CD14-positive monocyte (primary cell): ENCODE results near the gene RBFOX1. TPM values are rescaled to one million over a fixed set of nuclear protein-coding genes. Genes with fewer than 3 reads are reported as not detected.

ENCODE experiments used
- DNase-seq, 3 donors: peaks; one replicate each; pipeline ENCODE4 v3.0.0-alpha.2; 2011 to 2022
- H2AFZ ChIP-seq: 2 replicates; pipeline ENCODE4 v1.6.0; 2012; ENCODE audit warnings: mild to moderate bottlenecking, low read depth, low read length, inconsistent platforms; ENCODE audit not compliant: insufficient read depth, poor library complexity, severe bottlenecking
- H3K27ac ChIP-seq, 2 donors: 1 replicate in 1 of 2; 2 replicates in 1 of 2; pipeline ENCODE4 v1.5.1; 2012 to 2013; ENCODE audit warnings: low read length in 2 of 2, control low read depth in 1 of 2, inconsistent platforms in 1 of 2, low read depth in 1 of 2, mild to moderate bottlenecking in 1 of 2
- H3K27me3 ChIP-seq, 2 donors: one replicate each; pipeline versions ENCODE4 v1.6.0 to v1.6.1; 2011 to 2013; ENCODE audit warnings: low read length in 2 of 2; ENCODE audit not compliant: control insufficient read depth in 2 of 2, insufficient read depth in 2 of 2
- H3K36me3 ChIP-seq, 2 donors: replicated peaks in 1 of 2; 1 replicate in 1 of 2; 2 replicates in 1 of 2; pipeline versions ENCODE4 v1.5.1 to v1.6.1; 2012 to 2013; ENCODE audit warnings: low read length in 2 of 2, control low read depth in 1 of 2, inconsistent platforms in 1 of 2, mild to moderate bottlenecking in 1 of 2; ENCODE audit not compliant: insufficient read depth in 2 of 2, control insufficient read depth in 1 of 2
- H3K4me1 ChIP-seq, 2 donors: 1 replicate in 1 of 2; 2 replicates in 1 of 2; pipeline versions ENCODE4 v1.5.1 to v1.6.1; 2012 to 2013; ENCODE audit warnings: low read length in 2 of 2, control low read depth in 1 of 2, inconsistent platforms in 1 of 2, mild to moderate bottlenecking in 1 of 2, moderate library complexity in 1 of 2; ENCODE audit not compliant: insufficient read depth in 2 of 2, control insufficient read depth in 1 of 2
- H3K4me2 ChIP-seq: replicated peaks from 2 replicates; pipeline ENCODE3; 2012; ENCODE audit warnings: low read length, moderate library complexity, mild to moderate bottlenecking; ENCODE audit not compliant: poor library complexity, severe bottlenecking; ENCODE audit errors: extremely low read depth
- H3K4me3 ChIP-seq, 3 experiments: fragments of 200-600 bp in 1 of 3; sonication (generic) in 1 of 3; replicated peaks in 1 of 3; 1 replicate in 2 of 3; 2 replicates in 1 of 3; pipeline ENCODE4 v1.5.1; 2011 to 2013; ENCODE audit warnings: low read length in 3 of 3, mild to moderate bottlenecking in 3 of 3, control low read depth in 2 of 3, low read depth in 2 of 3, inconsistent platforms in 1 of 3, moderate library complexity in 1 of 3
- H3K79me2 ChIP-seq: 2 replicates; pipeline ENCODE4 v1.6.0; 2012; ENCODE audit warnings: mild to moderate bottlenecking, control low read depth, inconsistent platforms, low read length, moderate library complexity; ENCODE audit not compliant: insufficient read depth
- H3K9ac ChIP-seq: 2 replicates; pipeline ENCODE4 v1.6.0; 2017; ENCODE audit warnings: low read length, mild to moderate bottlenecking; ENCODE audit not compliant: insufficient read depth, poor library complexity, severe bottlenecking
- H3K9me3 ChIP-seq, 2 donors: replicated peaks in 1 of 2; 1 replicate in 1 of 2; 2 replicates in 1 of 2; pipeline versions ENCODE4 v1.5.1 to v1.6.1; 2012 to 2013; ENCODE audit warnings: low read length in 2 of 2, control low read depth in 1 of 2; ENCODE audit not compliant: control insufficient read depth in 1 of 2, insufficient read depth in 1 of 2
- H4K20me1 ChIP-seq: 2 replicates; pipeline ENCODE4 v1.6.0; 2012; ENCODE audit warnings: mild to moderate bottlenecking, low read length, control low read depth, moderate library complexity; ENCODE audit not compliant: insufficient read depth
- H3K27ac Mint-ChIP-seq, 7 donors: one replicate each; pipeline ENCODE4 v1.8.0; 2020; ENCODE audit warnings: mild to moderate bottlenecking in 7 of 7, mixed read lengths in 7 of 7, moderate library complexity in 6 of 7, inconsistent platforms in 2 of 7
- H3K27me3 Mint-ChIP-seq, 3 donors: one replicate each; pipeline ENCODE4 v1.8.0; 2021 to 2022; ENCODE audit warnings: low read depth in 3 of 3, mild to moderate bottlenecking in 3 of 3, mixed read lengths in 3 of 3, moderate library complexity in 3 of 3, inconsistent platforms in 1 of 3
- H3K36me3 Mint-ChIP-seq, 2 donors: one replicate each; pipeline ENCODE4 v1.8.0; 2020; ENCODE audit warnings: mixed read lengths in 2 of 2, inconsistent platforms in 1 of 2, mild to moderate bottlenecking in 1 of 2
- H3K4me1 Mint-ChIP-seq: one replicate; pipeline ENCODE4 v1.8.0; 2020; ENCODE audit warnings: mild to moderate bottlenecking, mixed read lengths
- H3K4me3 Mint-ChIP-seq, 2 donors: one replicate each; pipeline ENCODE4 v1.8.0; 2020; ENCODE audit warnings: mild to moderate bottlenecking in 2 of 2, mixed read lengths in 2 of 2, moderate library complexity in 1 of 2
- H3K9me3 Mint-ChIP-seq, 7 donors: one replicate each; pipeline ENCODE4 v1.8.0; 2020 to 2022; ENCODE audit warnings: mixed read lengths in 7 of 7, mild to moderate bottlenecking in 6 of 7, moderate library complexity in 6 of 7, inconsistent platforms in 2 of 7
- WGBS: methylation state at CpG from one replicate; pipeline ENCODE4 v1.1.5; 2013; ENCODE audit warnings: missing lambda C conversion rate; ENCODE audit not compliant: insufficient coverage; 5-methylcytosine and 5-hydroxymethylcytosine counted together
- intact Hi-C, 2 donors: fragments of 100-400 bp; cut with micrococcal nuclease; formaldehyde crosslinking; loops; one replicate each; pipeline versions ENCODE4 v1.15.0 to v1.15.1; 2023
- polyA plus RNA-seq, 3 donors: library from polyadenylated mRNA; depleted of rRNA in 1 of 3; unstranded in 2 of 3; stranded (reverse) in 1 of 3; fragments of 300-500 nt in 2 of 3; fragments of >200 nt in 1 of 3; fragmentation: Illumina TruSeq in 2 of 3; gene quantifications; 1 replicate in 2 of 3; 2 replicates in 1 of 3; pipeline ENCODE4 v1.2.3, GENCODE V29; 2012 to 2021
- TF ChIP-seq, protein P1 (sequence below): fragments of 200-600 bp; IDR thresholded peaks from one replicate; pipeline ENCODE4 v1.8.0; 2022; ENCODE audit warnings: antibody characterized with exemption, mild to moderate bottlenecking

RBFOX1 gene
- polyA plus RNA-seq, 3 donors: not detected

DNA sequence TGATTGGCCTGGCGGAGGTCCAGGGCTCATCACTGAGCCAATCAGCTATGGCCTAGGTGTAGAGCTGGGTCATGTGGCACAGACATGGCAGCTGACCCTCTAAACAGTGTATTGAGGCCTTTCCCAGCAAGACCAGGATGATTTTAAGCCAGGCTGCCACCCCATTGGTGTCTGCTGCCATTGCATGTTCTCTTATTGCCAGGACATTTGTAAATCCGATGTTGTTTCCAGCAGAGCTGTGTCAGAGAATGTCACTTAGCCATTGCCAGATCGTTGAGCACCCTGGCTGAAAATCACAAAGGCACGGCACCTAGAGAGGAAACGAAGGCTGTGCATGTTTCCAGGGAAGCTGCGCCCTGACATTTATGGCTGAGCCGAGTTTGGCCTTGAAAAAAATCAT is 33.4 kb downstream of the RBFOX1 start:
- TF ChIP-seq, protein P1, sequence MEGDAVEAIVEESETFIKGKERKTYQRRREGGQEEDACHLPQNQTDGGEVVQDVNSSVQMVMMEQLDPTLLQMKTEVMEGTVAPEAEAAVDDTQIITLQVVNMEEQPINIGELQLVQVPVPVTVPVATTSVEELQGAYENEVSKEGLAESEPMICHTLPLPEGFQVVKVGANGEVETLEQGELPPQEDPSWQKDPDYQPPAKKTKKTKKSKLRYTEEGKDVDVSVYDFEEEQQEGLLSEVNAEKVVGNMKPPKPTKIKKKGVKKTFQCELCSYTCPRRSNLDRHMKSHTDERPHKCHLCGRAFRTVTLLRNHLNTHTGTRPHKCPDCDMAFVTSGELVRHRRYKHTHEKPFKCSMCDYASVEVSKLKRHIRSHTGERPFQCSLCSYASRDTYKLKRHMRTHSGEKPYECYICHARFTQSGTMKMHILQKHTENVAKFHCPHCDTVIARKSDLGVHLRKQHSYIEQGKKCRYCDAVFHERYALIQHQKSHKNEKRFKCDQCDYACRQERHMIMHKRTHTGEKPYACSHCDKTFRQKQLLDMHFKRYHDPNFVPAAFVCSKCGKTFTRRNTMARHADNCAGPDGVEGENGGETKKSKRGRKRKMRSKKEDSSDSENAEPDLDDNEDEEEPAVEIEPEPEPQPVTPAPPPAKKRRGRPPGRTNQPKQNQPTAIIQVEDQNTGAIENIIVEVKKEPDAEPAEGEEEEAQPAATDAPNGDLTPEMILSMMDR: no peak
- Mint-ChIP-seq H3K4me3 (no peak overlapping the region), H3K4me1 (no peaks in the 10 kb centered on the region), H3K27me3 (no peaks in the 10 kb centered on the region), H3K27ac (no peak overlapping the region), H3K9me3 (peaks cover 0 to 6% (median 1%) of the 10 kb centered on the region in 7 donors), H3K36me3 (no peaks in the 10 kb centered on the region)
- H3K27ac ChIP-seq: no peak overlapping the region
- no peak overlapping the region for H2AFZ ChIP-seq
- no peaks in the 10 kb centered on the region for H3K36me3 ChIP-seq
- H4K20me1 ChIP-seq: no peaks in the 10 kb centered on the region
- DNase-seq: no peak
- no peak overlapping the region for H3K9ac ChIP-seq
- intact Hi-C loops: no loop called here
- H3K9me3 ChIP-seq: peaks cover 5 to 7% of the 10 kb centered on the region in 2 donors
- H3K79me2 ChIP-seq: no peaks in the 10 kb centered on the region
- no peaks in the 10 kb centered on the region for H3K27me3 ChIP-seq
- no peaks in the 10 kb centered on the region for H3K4me1 ChIP-seq
- H3K4me2 ChIP-seq: no peak overlapping the region
- 73% methylated on average over 7 of the region's 7 CpGs for WGBS
- no peak overlapping the region for H3K4me3 ChIP-seq

DNA sequence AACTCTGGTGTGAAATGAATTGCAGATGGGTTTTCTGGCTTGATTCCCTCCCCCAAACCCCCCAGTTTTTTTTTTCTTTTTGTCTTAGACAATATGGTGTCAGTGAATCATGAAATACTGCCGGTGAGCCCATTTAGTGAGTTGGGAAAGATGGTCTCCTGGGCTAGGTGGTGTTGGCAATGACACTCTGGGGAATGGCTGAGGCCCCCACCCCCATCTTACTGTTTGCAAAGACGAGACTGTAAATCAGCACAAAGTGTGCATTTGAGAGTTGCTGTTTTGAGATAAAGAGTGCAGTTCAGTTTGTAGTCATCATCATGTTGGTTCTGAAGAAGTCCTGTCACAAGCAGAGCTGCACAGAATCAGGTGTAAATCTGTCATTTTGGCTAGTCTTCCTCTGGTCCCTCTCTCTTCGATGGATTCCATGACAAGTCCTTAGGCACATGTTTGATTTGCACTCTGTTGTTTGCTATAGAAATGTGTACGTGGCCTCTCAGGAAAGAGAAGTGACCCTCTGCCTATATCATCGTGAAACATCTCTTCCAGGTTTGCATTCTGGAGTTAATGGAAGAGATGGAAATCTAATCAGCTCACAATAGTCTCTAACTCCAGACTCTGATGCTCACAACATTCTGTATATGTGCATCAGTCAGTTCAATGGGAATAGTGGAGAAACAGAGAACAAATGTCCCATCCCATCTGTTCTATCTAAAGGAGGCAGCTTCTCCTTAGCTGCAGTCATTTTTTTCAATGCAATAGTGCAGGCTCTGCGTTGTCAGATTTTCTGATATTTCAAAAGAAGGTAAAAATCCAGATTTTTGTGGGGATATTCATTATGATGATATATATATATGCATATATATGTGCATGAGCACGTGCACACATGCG is 34.6 kb downstream of the RBFOX1 start:
- Histone ChIP-seq H3K4me1 (no peaks in the 10 kb centered on the region), H3K9me3 (peaks cover 5% of the 10 kb centered on the region in 2 donors), H3K36me3 (no peaks in the 10 kb centered on the region), H3K9ac (no peak overlapping the region), H3K4me2 (no peak overlapping the region), H3K79me2 (no peaks in the 10 kb centered on the region), H2AFZ (no peak overlapping the region), H3K27me3 (no peaks in the 10 kb centered on the region), H4K20me1 (no peaks in the 10 kb centered on the region), H3K4me3 (no peak overlapping the region), H3K27ac (no peak overlapping the region)
- Mint-ChIP-seq H3K9me3 (peaks cover 0 to 6% (median 1%) of the 10 kb centered on the region in 7 donors), H3K36me3 (no peaks in the 10 kb centered on the region), H3K27me3 (no peaks in the 10 kb centered on the region), H3K27ac (no peak overlapping the region), H3K4me1 (no peaks in the 10 kb centered on the region), H3K4me3 (no peak overlapping the region)
- TF ChIP-seq, protein P1: no peak
- 86% methylated on average over 3 of the region's 8 CpGs for WGBS
- DNase-seq: no peak
- intact Hi-C loops: no loop called here
